ENCODE data around the gene TOM1L1. TPM values are rescaled to one million over a fixed set of nuclear protein-coding genes. Genes with fewer than 3 reads are reported as not detected.

TOM1L1 gene
- total RNA-seq, 6 donors from 2014 or later: 25.1 to 64.1 (median 35.1) TPM

DNA sequence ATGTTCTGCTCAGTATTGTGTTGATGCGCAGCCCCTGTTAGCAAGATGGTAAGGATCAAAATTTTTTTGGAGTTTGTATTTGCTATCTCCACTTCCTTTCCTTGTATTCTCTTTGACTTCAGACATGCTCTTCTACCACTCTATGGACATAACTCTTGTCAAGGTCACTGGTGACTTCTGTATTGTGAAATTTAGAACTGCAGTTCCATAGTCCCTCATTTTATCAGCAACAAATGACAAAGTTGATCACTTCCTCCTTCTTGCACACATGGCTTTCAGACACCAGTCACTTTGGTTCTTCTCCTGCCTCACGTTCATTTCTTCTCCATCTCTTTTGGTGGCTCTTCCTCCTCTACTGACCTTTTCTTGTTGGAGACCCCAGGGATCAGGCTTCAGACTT lies 46.7 kb downstream of the TOM1L1 start:
- H3K36me3 ChIP-seq: peaks cover 0 to 18% (median 0%) of the 10 kb centered on the region in 4 donors
- H3K4me3 ChIP-seq: no peak overlapping the region
- ATAC-seq (ENCODE audit: low FRiP score in 2 of 2) (no peak), DNase-seq (no peak)
- no peaks in the 10 kb centered on the region for H3K27me3 ChIP-seq
- TF ChIP-seq CTCF (IDR thresholded peaks at IDR 0.05): no peak
- TF ChIP-seq POLR2AphosphoS5 (IDR thresholded peaks at IDR 0.05): no peak
- TF ChIP-seq POLR2A (IDR thresholded peaks at IDR 0.05): no peak
- TF ChIP-seq EP300 (IDR thresholded peaks at IDR 0.05): no peak
- H3K9me3 ChIP-seq: no peaks in the 10 kb centered on the region
- no peaks in the 10 kb centered on the region for H3K4me1 ChIP-seq
- WGBS, 2 donors: 83 to 84% methylated on average over 2 of the region's 2 CpGs
- H3K27ac ChIP-seq: no peak overlapping the region

- H3K4me1 ChIP-seq: no peaks in the 10 kb centered on the region
- H3K27me3 ChIP-seq: no peaks in the 10 kb centered on the region
- H3K4me3 ChIP-seq: no peak overlapping the region
- no peak for TF ChIP-seq EP300 (IDR thresholded peaks at IDR 0.05)
- TF ChIP-seq POLR2A (IDR thresholded peaks at IDR 0.05): no peak
- TF ChIP-seq CTCF (IDR thresholded peaks at IDR 0.05): no peak
- no peak for TF ChIP-seq POLR2AphosphoS5 (IDR thresholded peaks at IDR 0.05)
- ATAC-seq (ENCODE audit: low FRiP score in 2 of 2) (no peak), DNase-seq (no peak)
- H3K9me3 ChIP-seq: no peaks in the 10 kb centered on the region
- WGBS, 2 donors: 54 to 63% methylated on average over 5 of the region's 5 CpGs
- no peak overlapping the region for H3K27ac ChIP-seq
- H3K36me3 ChIP-seq: peaks cover 0 to 21% (median 2%) of the 10 kb centered on the region in 4 donors
Measured at GRCh38 chr17:54948380-54948779, 47.7 kb downstream of the TOM1L1 start.

GRCh38 chr17:54950116-54950515 lies 49.5 kb downstream of the TOM1L1 start:
- no peaks in the 10 kb centered on the region for H3K9me3 ChIP-seq
- 86 to 91% methylated on average over 2 of the region's 2 CpGs for WGBS, 2 donors
- H3K4me3 ChIP-seq: no peak overlapping the region
- DNase-seq: no peak
- TF ChIP-seq POLR2AphosphoS5 (IDR thresholded peaks at IDR 0.05): no peak
- TF ChIP-seq CTCF (IDR thresholded peaks at IDR 0.05): no peak
- no peak for TF ChIP-seq EP300 (IDR thresholded peaks at IDR 0.05)
- no peak for TF ChIP-seq POLR2A (IDR thresholded peaks at IDR 0.05)
- H3K27ac ChIP-seq: no peak overlapping the region
- ATAC-seq (ENCODE audit: low FRiP score in 2 of 2): no peak
- H3K27me3 ChIP-seq: no peaks in the 10 kb centered on the region
- no peaks in the 10 kb centered on the region for H3K4me1 ChIP-seq
- H3K36me3 ChIP-seq: peaks cover 0 to 31% (median 2%) of the 10 kb centered on the region in 4 donors

DNA sequence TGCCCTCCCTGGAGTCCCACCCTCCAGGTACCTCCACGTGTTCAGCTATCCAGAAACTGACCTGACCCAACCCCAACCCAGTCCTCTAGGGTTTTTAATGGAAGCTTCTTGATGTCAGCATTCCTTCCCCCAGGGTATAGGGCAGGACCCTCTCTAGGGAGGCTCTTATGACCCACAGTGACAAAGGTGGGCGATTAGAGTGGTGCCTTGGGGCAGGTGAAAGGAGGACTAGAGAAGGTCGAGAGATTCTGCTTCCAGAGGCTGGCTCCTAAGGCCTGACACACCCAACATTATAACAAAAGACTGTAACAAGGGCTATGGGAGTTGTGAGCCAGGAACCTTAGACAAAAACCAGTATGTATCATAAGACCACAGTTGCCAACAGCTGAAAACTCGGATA lies 50.6 kb downstream of the TOM1L1 start:
- DNase-seq (no peak), ATAC-seq (ENCODE audit: low FRiP score in 2 of 2) (no peak)
- 86 to 90% methylated on average over 4 of the region's 4 CpGs for WGBS, 2 donors
- no peak overlapping the region for H3K4me3 ChIP-seq
- no peaks in the 10 kb centered on the region for H3K4me1 ChIP-seq
- H3K36me3 ChIP-seq: peaks cover 0 to 31% (median 2%) of the 10 kb centered on the region in 4 donors
- no peaks in the 10 kb centered on the region for H3K27me3 ChIP-seq
- H3K27ac ChIP-seq: no peak overlapping the region
- TF ChIP-seq POLR2A (IDR thresholded peaks at IDR 0.05) (no peak), EP300 (IDR thresholded peaks at IDR 0.05) (no peak), POLR2AphosphoS5 (IDR thresholded peaks at IDR 0.05) (no peak), CTCF (IDR thresholded peaks at IDR 0.05) (no peak)
- no peaks in the 10 kb centered on the region for H3K9me3 ChIP-seq

GRCh38 chr17:54956791-54957190 lies 56.1 kb downstream of the TOM1L1 start:
- ATAC-seq (ENCODE audit: low FRiP score in 2 of 2) (no peak), DNase-seq (no peak)
- 85% methylated on average over 3 of the region's 3 CpGs for WGBS, 2 donors
- H3K9me3 ChIP-seq: no peaks in the 10 kb centered on the region
- H3K4me1 ChIP-seq: no peaks in the 10 kb centered on the region
- H3K4me3 ChIP-seq: no peak overlapping the region
- no peak overlapping the region for H3K27ac ChIP-seq
- no peak for TF ChIP-seq EP300 (IDR thresholded peaks at IDR 0.05)
- no peak for TF ChIP-seq CTCF (IDR thresholded peaks at IDR 0.05)
- no peak for TF ChIP-seq POLR2AphosphoS5 (IDR thresholded peaks at IDR 0.05)
- no peak for TF ChIP-seq POLR2A (IDR thresholded peaks at IDR 0.05)
- no peaks in the 10 kb centered on the region for H3K27me3 ChIP-seq
- H3K36me3 ChIP-seq: peaks cover 6 to 62% (median 18%) of the 10 kb centered on the region in 4 donors
